ENCODE data around the gene ALS2. TPM values are rescaled to one million over a fixed set of nuclear protein-coding genes. Genes with fewer than 3 reads are reported as not detected.

The ALS2 gene
- total RNA-seq, 2 experiments from 2014 or later: 7.0 to 7.2 TPM

GRCh38 chr2:201660293-201660895 is 120.3 kb downstream of the ALS2 start:
- intact Hi-C loops (cut with DNase I, micrococcal nuclease): no loop called here
- Histone ChIP-seq H3K36me3 (ENCODE audit: insufficient read depth, low read length) (no peaks in the 10 kb centered on the region), H3K4me1 (ENCODE audit: insufficient read depth, low read length) (no peaks in the 10 kb centered on the region), H3K27me3 (ENCODE audit: control insufficient read depth in 1 of 2, insufficient read depth in 2 of 2, low read length in 2 of 2) (no peaks in the 10 kb centered on the region), H3K4me3 (ENCODE audit: low read length) (no peak overlapping the region), H3K27ac (ENCODE audit: low read depth in 1 of 2, low read length in 2 of 2) (no peak overlapping the region), H3K9me3 (ENCODE audit: control insufficient read depth in 1 of 2, insufficient read depth in 1 of 2, low read length in 2 of 2) (no peaks in the 10 kb centered on the region)
- H3K4me3 Mint-ChIP-seq: no peak overlapping the region
- no peaks in the 10 kb centered on the region for H3K9me3 Mint-ChIP-seq
- no peak for ATAC-seq (ENCODE audit: poor library complexity)
- TF ChIP-seq CTCF (IDR thresholded peaks at IDR 0.05): no peak
- DNase-seq: no peak
- ChIA-PET CTCF (interaction anchor here (0.9 kb wide), 1 partner anchor 10 kb away, joined by 3 read pairs; no protein-coding TSS in a partner anchor), POLR2A (interaction anchor here (0.7 kb wide), 1 partner anchor 352 kb away, joined by 3 read pairs; no protein-coding TSS in a partner anchor)
- no peaks in the 10 kb centered on the region for H3K27me3 Mint-ChIP-seq
- no peak overlapping the region for H3K27ac Mint-ChIP-seq
- H3K4me1 Mint-ChIP-seq (ENCODE audit: low read depth): no peaks in the 10 kb centered on the region
- no peaks in the 10 kb centered on the region for H3K36me3 Mint-ChIP-seq (ENCODE audit: low read depth)

DNA sequence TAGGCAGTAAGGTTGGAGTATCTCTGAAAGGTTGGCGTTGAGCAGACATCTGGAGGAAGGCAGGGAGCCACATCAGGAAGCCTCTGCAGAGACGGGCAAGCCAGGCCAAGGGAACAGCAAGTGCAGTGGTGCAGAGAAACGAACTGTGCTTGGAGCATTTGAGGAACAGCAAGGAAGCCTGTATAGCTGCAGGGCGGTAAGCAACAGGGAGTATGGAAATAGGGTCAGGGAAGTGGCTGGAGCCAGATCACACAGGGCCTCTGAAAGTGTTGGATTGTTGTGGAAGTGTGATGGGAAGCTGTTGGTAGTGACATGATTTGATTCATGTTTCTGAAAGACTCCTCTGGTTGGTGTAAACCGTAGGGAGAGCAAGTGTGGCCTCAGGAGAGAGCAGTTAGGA is 124.0 kb downstream of the ALS2 start:
- no peaks in the 10 kb centered on the region for H3K9me3 ChIP-seq (ENCODE audit: control insufficient read depth in 1 of 2, insufficient read depth in 1 of 2, low read length in 2 of 2)
- Mint-ChIP-seq H3K9me3 (no peaks in the 10 kb centered on the region), H3K4me1 (ENCODE audit: low read depth) (no peaks in the 10 kb centered on the region), H3K27ac (no peak overlapping the region), H3K27me3 (peaks cover 6% of the 10 kb centered on the region), H3K36me3 (ENCODE audit: low read depth) (no peaks in the 10 kb centered on the region), H3K4me3 (no peak overlapping the region)
- ChIA-PET CTCF (no interaction called here), POLR2A (interaction anchor here (0.6 kb wide), 1 partner anchor 1587 kb away, joined by 3 read pairs; no protein-coding TSS in a partner anchor)
- ATAC-seq (ENCODE audit: poor library complexity) (no peak), DNase-seq (no peak)
- H3K4me3 ChIP-seq (ENCODE audit: low read length): no peak overlapping the region
- no peaks in the 10 kb centered on the region for H3K36me3 ChIP-seq (ENCODE audit: insufficient read depth, low read length)
- no peak for TF ChIP-seq CTCF (IDR thresholded peaks at IDR 0.05)
- H3K4me1 ChIP-seq (ENCODE audit: insufficient read depth, low read length): no peaks in the 10 kb centered on the region
- intact Hi-C loops (cut with DNase I, micrococcal nuclease): no loop called here
- H3K27me3 ChIP-seq (ENCODE audit: control insufficient read depth in 1 of 2, insufficient read depth in 2 of 2, low read length in 2 of 2): peaks cover 0 to 1% of the 10 kb centered on the region in 2 experiments
- H3K27ac ChIP-seq (ENCODE audit: low read depth in 1 of 2, low read length in 2 of 2): no peak overlapping the region

GRCh38 chr2:201656102-201656501 is 124.6 kb downstream of the ALS2 start:
- CTCF ChIA-PET: no interaction called here

More at GRCh38 chr2:201656102-201656501, 124.6 kb downstream of the ALS2 start:
- Mint-ChIP-seq H3K27me3 (peaks cover 9% of the 10 kb centered on the region), H3K27ac (no peak overlapping the region), H3K4me3 (no peak overlapping the region), H3K36me3 (ENCODE audit: low read depth) (no peaks in the 10 kb centered on the region), H3K9me3 (no peaks in the 10 kb centered on the region), H3K4me1 (ENCODE audit: low read depth) (no peaks in the 10 kb centered on the region)
- TF ChIP-seq CTCF (IDR thresholded peaks at IDR 0.05): no peak
- DNase-seq: peak in 3 of 14 experiments; percentile 27 to 69 (median 39)
- Histone ChIP-seq H3K36me3 (ENCODE audit: insufficient read depth, low read length) (no peaks in the 10 kb centered on the region), H3K4me1 (ENCODE audit: insufficient read depth, low read length) (no peaks in the 10 kb centered on the region), H3K9me3 (ENCODE audit: control insufficient read depth in 1 of 2, insufficient read depth in 1 of 2, low read length in 2 of 2) (no peaks in the 10 kb centered on the region), H3K27ac (ENCODE audit: low read depth in 1 of 2, low read length in 2 of 2) (no peak overlapping the region), H3K27me3 (ENCODE audit: control insufficient read depth in 1 of 2, insufficient read depth in 2 of 2, low read length in 2 of 2) (peaks cover 0 to 4% of the 10 kb centered on the region in 2 experiments), H3K4me3 (ENCODE audit: low read length) (no peak overlapping the region)
- intact Hi-C loops (cut with DNase I, micrococcal nuclease): no loop called here
- no peak for ATAC-seq (ENCODE audit: poor library complexity)
- POLR2A ChIA-PET: no interaction called here

Data from CD4-positive, alpha-beta T cell (primary cell).